ENCODE results near the gene SLC9A5. TPM values are rescaled to one million over a fixed set of nuclear protein-coding genes. Genes with fewer than 3 reads are reported as not detected.

The SLC9A5 gene
- total RNA-seq, 1 experiment from 2014 or later, result 10.3 TPM

DNA sequence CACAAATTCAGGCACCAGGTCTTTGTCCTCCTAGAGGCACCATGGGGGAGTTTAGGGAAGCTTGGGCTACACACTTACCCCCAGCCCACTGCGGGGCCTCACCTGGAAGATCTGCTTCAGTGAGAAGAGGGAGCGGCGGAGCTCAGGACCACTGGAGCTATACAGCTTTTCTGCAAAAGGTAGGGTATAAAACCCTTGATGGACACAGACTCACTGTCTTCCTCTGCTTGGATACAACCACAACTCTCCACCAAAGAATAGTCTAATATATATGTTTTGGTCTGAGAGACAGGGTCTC is 10.6 kb upstream of the SLC9A5 start (continued):
- TF ChIP-seq E2F5 (CRISPR knock-in tag; IDR thresholded peaks at IDR 0.05), result no peak
- no peak for TF ChIP-seq SP1 (CRISPR knock-in tag; conservative IDR thresholded peaks at IDR 0.05)
- TF ChIP-seq ELF4 (CRISPR knock-in tag; IDR thresholded peaks at IDR 0.05; ENCODE audit: low read depth), result no peak
- TF ChIP-seq RELA (CRISPR knock-in tag; IDR thresholded peaks at IDR 0.05; ENCODE audit: borderline replicate concordance), result no peak
- TF ChIP-seq, protein P1, sequence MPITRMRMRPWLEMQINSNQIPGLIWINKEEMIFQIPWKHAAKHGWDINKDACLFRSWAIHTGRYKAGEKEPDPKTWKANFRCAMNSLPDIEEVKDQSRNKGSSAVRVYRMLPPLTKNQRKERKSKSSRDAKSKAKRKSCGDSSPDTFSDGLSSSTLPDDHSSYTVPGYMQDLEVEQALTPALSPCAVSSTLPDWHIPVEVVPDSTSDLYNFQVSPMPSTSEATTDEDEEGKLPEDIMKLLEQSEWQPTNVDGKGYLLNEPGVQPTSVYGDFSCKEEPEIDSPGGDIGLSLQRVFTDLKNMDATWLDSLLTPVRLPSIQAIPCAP (CRISPR knock-in tag; IDR thresholded peaks at IDR 0.05), result no peak
- TF ChIP-seq, protein P2, sequence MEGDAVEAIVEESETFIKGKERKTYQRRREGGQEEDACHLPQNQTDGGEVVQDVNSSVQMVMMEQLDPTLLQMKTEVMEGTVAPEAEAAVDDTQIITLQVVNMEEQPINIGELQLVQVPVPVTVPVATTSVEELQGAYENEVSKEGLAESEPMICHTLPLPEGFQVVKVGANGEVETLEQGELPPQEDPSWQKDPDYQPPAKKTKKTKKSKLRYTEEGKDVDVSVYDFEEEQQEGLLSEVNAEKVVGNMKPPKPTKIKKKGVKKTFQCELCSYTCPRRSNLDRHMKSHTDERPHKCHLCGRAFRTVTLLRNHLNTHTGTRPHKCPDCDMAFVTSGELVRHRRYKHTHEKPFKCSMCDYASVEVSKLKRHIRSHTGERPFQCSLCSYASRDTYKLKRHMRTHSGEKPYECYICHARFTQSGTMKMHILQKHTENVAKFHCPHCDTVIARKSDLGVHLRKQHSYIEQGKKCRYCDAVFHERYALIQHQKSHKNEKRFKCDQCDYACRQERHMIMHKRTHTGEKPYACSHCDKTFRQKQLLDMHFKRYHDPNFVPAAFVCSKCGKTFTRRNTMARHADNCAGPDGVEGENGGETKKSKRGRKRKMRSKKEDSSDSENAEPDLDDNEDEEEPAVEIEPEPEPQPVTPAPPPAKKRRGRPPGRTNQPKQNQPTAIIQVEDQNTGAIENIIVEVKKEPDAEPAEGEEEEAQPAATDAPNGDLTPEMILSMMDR (IDR thresholded peaks at IDR 0.05), result no peak

- Mint-ChIP-seq H3K4me1 (peaks cover 22% of the 10 kb centered on the region), H3K27me3 (ENCODE audit: low read depth) (no peaks in the 10 kb centered on the region), H3K9me3 (no peaks in the 10 kb centered on the region), H3K27ac (no peak overlapping the region), H3K4me3 (no peak overlapping the region), H3K36me3 (peaks cover 24% of the 10 kb centered on the region)
- TF ChIP-seq ZNF281 (CRISPR knock-in tag; IDR thresholded peaks at IDR 0.05) (no peak), ETV6 (CRISPR knock-in tag; IDR thresholded peaks at IDR 0.05) (no peak), CREB1 (CRISPR knock-in tag; IDR thresholded peaks at IDR 0.05) (no peak), KAT7 (CRISPR knock-in tag; IDR thresholded peaks at IDR 0.05; ENCODE audit: borderline replicate concordance) (no peak)
- no peak for ATAC-seq
- DNase-seq (ENCODE audit: low spot score), result no peak
- CTCF ChIA-PET, result interaction anchor here (1.0 to 1.6 kb wide), 3 partner anchors 8 to 87 kb away, joined by 4 to 10 read pairs (median 4); no protein-coding TSS in a partner anchor
- POLR2A ChIA-PET, result interaction anchor here (0.6 to 3.4 kb wide), 4 partner anchors 8 to 602 kb away, joined by 3 to 26 read pairs (median 4); partner anchors contain the start of genes FHOD1 and TMEM208
Observed at GRCh38 chr16:67238806-67239470, 9.8 kb upstream of the SLC9A5 start.

- DNase-seq (ENCODE audit: low spot score), result no peak
- POLR2A ChIA-PET, result interaction anchor here (0.5 kb wide), 1 partner anchor 26 kb away, joined by 3 read pairs; no protein-coding TSS in a partner anchor
Observed at GRCh38 chr16:67240506-67240905, 8.3 kb upstream of the SLC9A5 start.

More at GRCh38 chr16:67240506-67240905, 8.3 kb upstream of the SLC9A5 start:
- H3K27ac Mint-ChIP-seq, result peak overlapping the region; percentile 32
- H3K4me3 Mint-ChIP-seq, result no peak overlapping the region
- H3K27me3 Mint-ChIP-seq (ENCODE audit: low read depth), result no peaks in the 10 kb centered on the region
- TF ChIP-seq NFATC4 (CRISPR knock-in tag; IDR thresholded peaks at IDR 0.05) (no peak), OVOL2 (CRISPR knock-in tag; IDR thresholded peaks at IDR 0.05; ENCODE audit: borderline replicate concordance) (no peak), SMAD3 (CRISPR knock-in tag; IDR thresholded peaks at IDR 0.05; ENCODE audit: borderline replicate concordance) (no peak), E2F4 (CRISPR knock-in tag; IDR thresholded peaks at IDR 0.05; ENCODE audit: borderline replicate concordance, low read depth) (no peak), MXD4 (CRISPR knock-in tag; IDR thresholded peaks at IDR 0.05; ENCODE audit: borderline replicate concordance) (no peak), TEAD4 (CRISPR knock-in tag; IDR thresholded peaks at IDR 0.05) (no peak), ZNF396 (CRISPR knock-in tag; IDR thresholded peaks at IDR 0.05; ENCODE audit: borderline replicate concordance) (no peak)
- no peak for ATAC-seq
- H3K4me1 Mint-ChIP-seq, result peaks cover 30% of the 10 kb centered on the region
- CTCF ChIA-PET, result interaction anchor here (0.6 to 1.8 kb wide), 4 partner anchors 14 to 174 kb away, joined by 3 to 5 read pairs (median 4); partner anchors contain the start of genes ELMO3 and TMEM208
- H3K9me3 Mint-ChIP-seq, result no peaks in the 10 kb centered on the region
- peaks cover 20% of the 10 kb centered on the region for H3K36me3 Mint-ChIP-seq

Measured in WTC11 (cell line).